22Rv1 (cell line): ENCODE measurements around the gene MN1.

ENCODE experiments used
- ZFX ChIP-seq: fragments of 450-650 bp; IDR thresholded peaks from 2 replicates; pipeline ENCODE4 v1.6.1; 2017; ENCODE audit warnings: antibody characterized with exemption, borderline replicate concordance
- TF ChIP-seq, protein P1 (sequence below): fragments of 450-650 bp; IDR thresholded peaks from 2 replicates; pipeline ENCODE4 v1.5.1; 2017; ENCODE audit warnings: mild to moderate bottlenecking

DNA sequence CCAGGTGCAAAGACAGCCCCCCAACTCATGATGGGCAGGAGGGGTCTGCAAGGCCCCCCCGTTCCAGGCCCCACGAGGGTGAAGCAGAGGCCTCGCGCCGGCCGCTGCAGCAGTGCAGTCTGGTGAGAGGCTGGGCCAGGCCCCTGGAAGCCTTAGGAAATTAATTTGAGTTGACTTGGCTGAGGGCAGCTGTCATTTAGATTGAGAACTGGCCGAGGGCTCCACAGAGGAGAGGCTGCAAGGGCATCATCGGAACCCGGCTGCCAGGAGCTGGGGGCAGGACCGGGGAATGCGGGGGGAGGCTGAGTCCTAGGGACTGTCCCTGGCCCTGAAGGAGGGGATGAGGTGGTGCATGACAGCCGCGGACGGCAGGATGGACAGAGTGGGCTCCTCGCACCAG, 39.9 kb downstream of the MN1 start:
- TF ChIP-seq, protein P1, sequence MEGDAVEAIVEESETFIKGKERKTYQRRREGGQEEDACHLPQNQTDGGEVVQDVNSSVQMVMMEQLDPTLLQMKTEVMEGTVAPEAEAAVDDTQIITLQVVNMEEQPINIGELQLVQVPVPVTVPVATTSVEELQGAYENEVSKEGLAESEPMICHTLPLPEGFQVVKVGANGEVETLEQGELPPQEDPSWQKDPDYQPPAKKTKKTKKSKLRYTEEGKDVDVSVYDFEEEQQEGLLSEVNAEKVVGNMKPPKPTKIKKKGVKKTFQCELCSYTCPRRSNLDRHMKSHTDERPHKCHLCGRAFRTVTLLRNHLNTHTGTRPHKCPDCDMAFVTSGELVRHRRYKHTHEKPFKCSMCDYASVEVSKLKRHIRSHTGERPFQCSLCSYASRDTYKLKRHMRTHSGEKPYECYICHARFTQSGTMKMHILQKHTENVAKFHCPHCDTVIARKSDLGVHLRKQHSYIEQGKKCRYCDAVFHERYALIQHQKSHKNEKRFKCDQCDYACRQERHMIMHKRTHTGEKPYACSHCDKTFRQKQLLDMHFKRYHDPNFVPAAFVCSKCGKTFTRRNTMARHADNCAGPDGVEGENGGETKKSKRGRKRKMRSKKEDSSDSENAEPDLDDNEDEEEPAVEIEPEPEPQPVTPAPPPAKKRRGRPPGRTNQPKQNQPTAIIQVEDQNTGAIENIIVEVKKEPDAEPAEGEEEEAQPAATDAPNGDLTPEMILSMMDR = no peak
- TF ChIP-seq ZFX = no peak
